GM23338 (cell line): Measurements from ENCODE around the gene CACHD1. TPM values are rescaled to one million over a fixed set of nuclear protein-coding genes. Genes with fewer than 3 reads are reported as not detected.

Experiments used
- ATAC-seq: fragments of 200-7000 bp; cut with Tn5 transposase; 3 replicates; pipeline ENCODE4 v1.9.1; 2020
- DNase-seq: peaks from one replicate; pipeline ENCODE4 v3.0.0-alpha.2; 2015; ENCODE audit warnings: low spot score
- H2AFZ ChIP-seq: fragments of 200-600 bp; sonication (generic); 2 replicates; pipeline ENCODE4 v1.8.0; 2016; ENCODE audit warnings: antibody characterized with exemption, mild to moderate bottlenecking, moderate library complexity
- H3F3A ChIP-seq: fragments of 200-600 bp; sonication (generic); replicated peaks from 2 replicates; pipeline ENCODE4 v1.8.0; 2017; ENCODE audit warnings: antibody characterized with exemption, mixed run types, low read depth
- H3K27ac ChIP-seq: fragments of 200-600 bp; sonication (generic); 2 replicates; pipeline ENCODE4 v1.6.1; 2016; ENCODE audit warnings: low read depth
- H3K27me3 ChIP-seq: fragments of 200-600 bp; sonication (generic); 2 replicates; pipeline ENCODE4 v1.8.0; 2016; ENCODE audit warnings: mild to moderate bottlenecking, mixed run types, moderate library complexity; ENCODE audit not compliant: insufficient read depth
- H3K36me3 ChIP-seq: fragments of 200-600 bp; sonication (generic); 2 replicates; pipeline ENCODE4 v1.8.0; 2016; ENCODE audit warnings: mild to moderate bottlenecking; ENCODE audit not compliant: insufficient read depth
- H3K4me1 ChIP-seq: fragments of 200-600 bp; sonication (generic); 2 replicates; pipeline ENCODE4 v1.8.0; 2016; ENCODE audit warnings: mild to moderate bottlenecking, moderate library complexity; ENCODE audit not compliant: insufficient read depth
- H3K4me2 ChIP-seq: fragments of 200-600 bp; sonication (generic); 2 replicates; pipeline ENCODE4 v1.7.1; 2017; ENCODE audit warnings: mixed run types
- H3K4me3 ChIP-seq: fragments of 200-600 bp; sonication (generic); 2 replicates; pipeline ENCODE4 v1.6.1; 2016; ENCODE audit warnings: mixed run types
- H3K79me2 ChIP-seq: fragments of 200-600 bp; sonication (generic); replicated peaks from 2 replicates; pipeline ENCODE4 v1.8.0; 2017; ENCODE audit warnings: mild to moderate bottlenecking; ENCODE audit not compliant: insufficient read depth
- H3K9me2 ChIP-seq: fragments of 200-600 bp; sonication (generic); 2 replicates; pipeline ENCODE4 v1.8.0; 2017; ENCODE audit not compliant: insufficient read depth
- H4K20me1 ChIP-seq: fragments of 200-600 bp; sonication (generic); replicated peaks from 2 replicates; pipeline ENCODE4 v1.8.0; 2017; ENCODE audit warnings: mild to moderate bottlenecking; ENCODE audit not compliant: insufficient read depth
- H3K27ac Mint-ChIP-seq: 2 replicates; pipeline ENCODE4 v1.8.0; 2020; ENCODE audit warnings: inconsistent platforms, mild to moderate bottlenecking, moderate library complexity, mixed read lengths
- H3K27me3 Mint-ChIP-seq: 3 replicates; pipeline ENCODE4 v1.8.0; 2022; ENCODE audit warnings: low read depth, mild to moderate bottlenecking, moderate library complexity, mixed read lengths, inconsistent platforms; ENCODE audit not compliant: insufficient read depth, poor library complexity
- H3K36me3 Mint-ChIP-seq: 3 replicates; pipeline ENCODE4 v1.8.0; 2021; ENCODE audit warnings: low read depth, mild to moderate bottlenecking, inconsistent platforms, moderate library complexity, mixed read lengths
- H3K4me1 Mint-ChIP-seq: 3 replicates; pipeline ENCODE4 v1.8.0; 2020; ENCODE audit warnings: mild to moderate bottlenecking, inconsistent platforms, mixed read lengths
- H3K4me3 Mint-ChIP-seq: 3 replicates; pipeline ENCODE4 v1.8.0; 2021; ENCODE audit warnings: moderate library complexity, mild to moderate bottlenecking, inconsistent platforms, mixed read lengths
- H3K9me3 Mint-ChIP-seq: 3 replicates; pipeline ENCODE4 v1.8.0; 2020; ENCODE audit warnings: moderate library complexity, mild to moderate bottlenecking, inconsistent platforms, mixed read lengths
- CREB1 ChIP-seq: fragments of 250-450 bp; sonication (Bioruptor Pico); IDR thresholded peaks from 2 replicates; pipeline ENCODE4 v1.5.0; 2020; ENCODE audit warnings: low read depth, mild to moderate bottlenecking, moderate library complexity
- CTCF ChIP-seq, 2 experiments: fragments of 200-600 bp in 1 of 2; sonication (generic) in 1 of 2; conservative IDR thresholded peaks; 2 replicates each; pipeline versions ENCODE4 v1.5.1 to v1.6.1; 2016 to 2017; ENCODE audit warnings: antibody characterized with exemption in 2 of 2, low read depth in 2 of 2, mild to moderate bottlenecking in 2 of 2, moderate library complexity in 1 of 2
- EZH2 ChIP-seq: fragments of 200-600 bp; sonication (generic); IDR thresholded peaks from one replicate; pipeline ENCODE4 v1.8.0; 2017; ENCODE audit warnings: antibody characterized with exemption, mild to moderate bottlenecking, low read depth; ENCODE audit not compliant: unreplicated experiment
- EZH2phosphoT487 ChIP-seq: fragments of 200-600 bp; sonication (generic); IDR thresholded peaks from one replicate; pipeline ENCODE4 v1.8.1; 2018; ENCODE audit warnings: antibody characterized with exemption; ENCODE audit not compliant: unreplicated experiment
- JUNB ChIP-seq: IDR thresholded peaks from one replicate; pipeline ENCODE4 v1.6.1; 2016; ENCODE audit warnings: antibody characterized with exemption; ENCODE audit not compliant: unreplicated experiment
- NANOG ChIP-seq: IDR thresholded peaks from 2 replicates; pipeline ENCODE4 v1.6.1; 2016; ENCODE audit warnings: antibody characterized with exemption, borderline replicate concordance
- POLR2AphosphoS5 ChIP-seq: IDR thresholded peaks from 2 replicates; pipeline ENCODE4 v1.6.1; 2016; ENCODE audit warnings: antibody characterized with exemption, low read depth
- REST ChIP-seq: IDR thresholded peaks from one replicate; pipeline ENCODE4 v1.6.1; 2018; ENCODE audit warnings: antibody characterized with exemption; ENCODE audit not compliant: unreplicated experiment
- STAT1 ChIP-seq: IDR thresholded peaks from one replicate; pipeline ENCODE4 v1.6.1; 2016; ENCODE audit warnings: antibody characterized with exemption; ENCODE audit not compliant: unreplicated experiment
- ZNF114 ChIP-seq: fragments of 250-450 bp; sonication (Bioruptor Pico); IDR thresholded peaks from 2 replicates; pipeline ENCODE4 v1.5.0; 2020; ENCODE audit warnings: mild to moderate bottlenecking, moderate library complexity
- ZNF331 ChIP-seq: fragments of 250-450 bp; sonication (Bioruptor Pico); IDR thresholded peaks from 2 replicates; pipeline ENCODE4 v1.5.0; 2020; ENCODE audit warnings: low read depth, mild to moderate bottlenecking, moderate library complexity
- ZNF462 ChIP-seq: fragments of 250-450 bp; sonication (Bioruptor Pico); IDR thresholded peaks from 2 replicates; pipeline ENCODE4 v1.5.0; 2020; ENCODE audit warnings: mild to moderate bottlenecking, moderate library complexity
- polyA plus RNA-seq: library from polyadenylated mRNA; unstranded; fragments of >200 nt; fragmentation: Nextera tagmentation; extraction: Ambion mirVana; gene quantifications from 2 replicates; pipeline ENCODE4 v1.2.1, GENCODE V29; 2016
- total RNA-seq: library from RNA; depleted of rRNA; stranded (reverse); fragments of >200 nt; shearing (Covaris generic); gene quantifications from 2 replicates; pipeline ENCODE4 v1.2.3, GENCODE V29; 2014
- TF ChIP-seq, protein P1 (sequence below): IDR thresholded peaks from 2 replicates; pipeline ENCODE4 v1.6.1; 2016; ENCODE audit warnings: antibody characterized with exemption

Gene CACHD1
- total and polyA plus RNA-seq, 2 experiments from 2014 or later: 12.6 to 43.7 TPM

DNA sequence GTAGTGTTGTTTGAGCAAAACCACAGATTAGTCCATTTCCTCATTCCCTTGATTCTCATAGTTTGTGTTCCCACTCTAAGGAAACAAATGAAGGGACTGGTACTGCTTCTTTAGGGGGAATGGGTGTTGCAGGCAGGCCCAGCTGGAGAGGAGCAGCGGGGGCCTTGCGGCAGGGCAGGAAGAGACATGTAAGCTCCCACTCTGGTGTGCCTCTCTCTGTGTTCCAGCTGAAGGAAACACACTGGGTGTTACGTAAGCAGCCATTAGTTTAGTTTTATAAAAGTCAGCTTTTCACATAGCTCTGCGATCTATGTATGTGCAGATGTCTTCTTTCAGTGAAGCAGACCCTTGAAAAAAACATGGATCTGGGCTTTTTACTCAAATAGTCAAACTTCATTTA lies 99.5 kb downstream of the CACHD1 start (continued):
- no peak for TF ChIP-seq EZH2
- no peak for TF ChIP-seq STAT1

GRCh38 chr1:64570267-64570855 lies 100.4 kb downstream of the CACHD1 start:
- TF ChIP-seq STAT1 (no peak), EZH2 (no peak), JUNB (no peak), ZNF114 (CRISPR knock-in tag) (no peak), NANOG (no peak), CREB1 (CRISPR knock-in tag) (no peak), REST (no peak), ZNF331 (CRISPR knock-in tag) (no peak), EZH2phosphoT487 (no peak), POLR2AphosphoS5 (no peak), ZNF462 (CRISPR knock-in tag) (no peak), CTCF (conservative IDR thresholded peaks at IDR 0.05; ENCODE audit: low read depth in 2 of 2) (no peak)
- TF ChIP-seq, protein P1, sequence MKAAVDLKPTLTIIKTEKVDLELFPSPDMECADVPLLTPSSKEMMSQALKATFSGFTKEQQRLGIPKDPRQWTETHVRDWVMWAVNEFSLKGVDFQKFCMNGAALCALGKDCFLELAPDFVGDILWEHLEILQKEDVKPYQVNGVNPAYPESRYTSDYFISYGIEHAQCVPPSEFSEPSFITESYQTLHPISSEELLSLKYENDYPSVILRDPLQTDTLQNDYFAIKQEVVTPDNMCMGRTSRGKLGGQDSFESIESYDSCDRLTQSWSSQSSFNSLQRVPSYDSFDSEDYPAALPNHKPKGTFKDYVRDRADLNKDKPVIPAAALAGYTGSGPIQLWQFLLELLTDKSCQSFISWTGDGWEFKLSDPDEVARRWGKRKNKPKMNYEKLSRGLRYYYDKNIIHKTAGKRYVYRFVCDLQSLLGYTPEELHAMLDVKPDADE: no peak
- Mint-ChIP-seq H3K27me3 (no peaks in the 10 kb centered on the region), H3K36me3 (peaks cover 3% of the 10 kb centered on the region; the same call in 2 of the 3 replicates), H3K9me3 (no peaks in the 10 kb centered on the region), H3K27ac (no peak overlapping the region), H3K4me3 (no peak overlapping the region), H3K4me1 (peaks cover 89% of the 10 kb centered on the region)
- Histone ChIP-seq H3K9me2 (no peaks in the 10 kb centered on the region), H3K4me2 (0 out of 2 replicates have a peak overlapping the region, but pooled peaks have one; percentile 60), H3K4me1 (peaks cover 87% of the 10 kb centered on the region), H3K36me3 (no peaks in the 10 kb centered on the region), H2AFZ (no peak overlapping the region), H3F3A (no peaks in the 10 kb centered on the region), H3K27me3 (no peaks in the 10 kb centered on the region), H3K27ac (no peak overlapping the region), H4K20me1 (peaks cover 19% of the 10 kb centered on the region), H3K79me2 (peaks cover 86% of the 10 kb centered on the region), H3K4me3 (no peak overlapping the region)
- DNase-seq: no peak
- ATAC-seq: no peak; the same call in 2 of the 3 replicates
